Neural progenitor cell (in vitro differentiated cells): ENCODE measurements around the gene RTKN. TPM values are rescaled to one million over a fixed set of nuclear protein-coding genes. Genes with fewer than 3 reads are reported as not detected.

Experiments used
- DNase-seq: peaks from one replicate; pipeline ENCODE4 v3.0.0-alpha.2; 2016; ENCODE audit warnings: low spot score
- H2AFZ ChIP-seq: fragments of 200-600 bp; sonication (generic); replicated peaks from 2 replicates; pipeline ENCODE4 v1.6.1; 2016; ENCODE audit warnings: antibody characterized with exemption
- H3F3A ChIP-seq: fragments of 200-600 bp; sonication (generic); 2 replicates; pipeline ENCODE4 v1.6.1; 2016; ENCODE audit warnings: antibody characterized with exemption, low read depth
- H3K27ac ChIP-seq: fragments of 200-600 bp; sonication (generic); 2 replicates; pipeline ENCODE4 v1.5.1; 2016; ENCODE audit warnings: mild to moderate bottlenecking
- H3K27me3 ChIP-seq: fragments of 200-600 bp; sonication (generic); 2 replicates; pipeline ENCODE4 v1.6.1; 2016; ENCODE audit warnings: mild to moderate bottlenecking, moderate library complexity
- H3K36me3 ChIP-seq: fragments of 200-600 bp; sonication (generic); 2 replicates; pipeline ENCODE4 v1.5.1; 2016
- H3K4me1 ChIP-seq: fragments of 200-600 bp; sonication (generic); 2 replicates; pipeline ENCODE4 v1.6.1; 2016; ENCODE audit warnings: mixed run types
- H3K4me2 ChIP-seq: fragments of 200-600 bp; sonication (generic); 2 replicates; pipeline ENCODE4 v1.6.1; 2016
- H3K4me3 ChIP-seq: fragments of 200-600 bp; sonication (generic); 2 replicates; pipeline ENCODE4 v1.5.1; 2016
- H3K79me2 ChIP-seq: fragments of 200-600 bp; sonication (generic); 2 replicates; pipeline ENCODE4 v1.6.1; 2016; ENCODE audit warnings: low read depth
- H3K9ac ChIP-seq: fragments of 200-600 bp; sonication (generic); 2 replicates; pipeline ENCODE4 v1.6.1; 2016
- H3K9me3 ChIP-seq: fragments of 200-600 bp; sonication (generic); 2 replicates; pipeline ENCODE4 v1.5.1; 2016; ENCODE audit warnings: low read depth
- H4K20me1 ChIP-seq: fragments of 200-600 bp; sonication (generic); 2 replicates; pipeline ENCODE4 v1.6.1; 2016; ENCODE audit warnings: low read depth
- H3K27ac Mint-ChIP-seq: 3 replicates; pipeline ENCODE4 v1.8.0; 2021; ENCODE audit warnings: mixed read lengths
- H3K27me3 Mint-ChIP-seq: 2 replicates; pipeline ENCODE4 v1.8.0; 2022; ENCODE audit warnings: low read depth, mild to moderate bottlenecking, inconsistent platforms, moderate library complexity, mixed read lengths; ENCODE audit not compliant: insufficient read depth
- H3K36me3 Mint-ChIP-seq: 3 replicates; pipeline ENCODE4 v1.8.0; 2021; ENCODE audit warnings: mixed read lengths
- H3K4me1 Mint-ChIP-seq: 3 replicates; pipeline ENCODE4 v1.8.0; 2021; ENCODE audit warnings: mixed read lengths
- H3K4me3 Mint-ChIP-seq: 3 replicates; pipeline ENCODE4 v1.8.0; 2021; ENCODE audit warnings: mild to moderate bottlenecking, moderate library complexity, mixed read lengths
- H3K9me3 Mint-ChIP-seq: 3 replicates; pipeline ENCODE4 v1.8.0; 2020; ENCODE audit warnings: mixed read lengths
- CTCF ChIP-seq: fragments of 200-600 bp; sonication (generic); IDR thresholded peaks from 2 replicates; pipeline ENCODE4 v1.5.1; 2017; ENCODE audit warnings: antibody characterized with exemption, mild to moderate bottlenecking
- EZH2 ChIP-seq: fragments of 200-600 bp; sonication (generic); IDR thresholded peaks from 2 replicates; pipeline ENCODE4 v1.6.1; 2017; ENCODE audit warnings: antibody characterized with exemption, mild to moderate bottlenecking, moderate library complexity
- EZH2phosphoT487 ChIP-seq: fragments of 200-600 bp; sonication (generic); IDR thresholded peaks from 2 replicates; pipeline ENCODE4 v1.6.1; 2017; ENCODE audit warnings: antibody characterized with exemption
- total RNA-seq: library from RNA; depleted of rRNA; stranded (reverse); fragments of >200 nt; gene quantifications from 2 replicates; pipeline ENCODE4 v1.2.3, GENCODE V29; 2015; ENCODE audit warnings: low replicate concordance

The RTKN gene
- total RNA-seq, 1 donor from 2014 or later, result 11.4 TPM

GRCh38 chr2:74439803-74440377, 1.8 kb downstream of the RTKN start:
- Mint-ChIP-seq H3K36me3 (peaks cover 7% of the 10 kb centered on the region), H3K27ac (peak overlapping the region; percentile 96), H3K27me3 (peaks cover 26% of the 10 kb centered on the region), H3K4me1 (peaks cover 36% of the 10 kb centered on the region), H3K9me3 (no peaks in the 10 kb centered on the region), H3K4me3 (peak overlapping the region; percentile 92)
- Histone ChIP-seq H3K36me3 (no peaks in the 10 kb centered on the region), H3K4me1 (peaks cover 18% of the 10 kb centered on the region), H3K27ac (peak overlapping the region; percentile 98), H4K20me1 (peaks cover 18% of the 10 kb centered on the region), H3K4me2 (peak overlapping the region; percentile 98), H3K9ac (peak overlapping the region; percentile 80), H3K4me3 (peak overlapping the region; percentile 77), H3F3A (peaks cover 39% of the 10 kb centered on the region), H3K9me3 (no peaks in the 10 kb centered on the region), H3K79me2 (peaks cover 39% of the 10 kb centered on the region), H2AFZ (peak overlapping the region; percentile 0), H3K27me3 (peaks cover 13% of the 10 kb centered on the region)
- TF ChIP-seq CTCF (no peak), EZH2 (no peak), EZH2phosphoT487 (no peak)
- DNase-seq, result peak; percentile 69

GRCh38 chr2:74439373-74439772, 2.4 kb downstream of the RTKN start:
- peak overlapping the region; percentile 98 for H3K27ac ChIP-seq

GRCh38 chr2:74438248-74438647, 3.5 kb downstream of the RTKN start:
- H3K4me1 Mint-ChIP-seq, result peaks cover 36% of the 10 kb centered on the region
- Histone ChIP-seq H3K4me3 (no peak overlapping the region), H3K79me2 (peaks cover 55% of the 10 kb centered on the region), H4K20me1 (peaks cover 18% of the 10 kb centered on the region), H3K9ac (peak overlapping the region; percentile 12), H3K27ac (no peak overlapping the region), H3K9me3 (no peaks in the 10 kb centered on the region), H3F3A (peaks cover 39% of the 10 kb centered on the region), H3K4me2 (peak overlapping the region; percentile 98), H3K27me3 (peaks cover 7% of the 10 kb centered on the region), H3K36me3 (no peaks in the 10 kb centered on the region), H3K4me1 (peaks cover 18% of the 10 kb centered on the region), H2AFZ (no peak overlapping the region)
- H3K27ac Mint-ChIP-seq, result peak overlapping the region; percentile 5
- peaks cover 22% of the 10 kb centered on the region for H3K27me3 Mint-ChIP-seq
- peaks cover 13% of the 10 kb centered on the region for H3K36me3 Mint-ChIP-seq
- no peaks in the 10 kb centered on the region for H3K9me3 Mint-ChIP-seq
- peak overlapping the region; percentile 92 for H3K4me3 Mint-ChIP-seq
- no peak for DNase-seq
- TF ChIP-seq EZH2 (no peak), CTCF (no peak), EZH2phosphoT487 (no peak)

More at GRCh38 chr2:74439373-74439772, 2.4 kb downstream of the RTKN start:
- no peak for TF ChIP-seq CTCF
- no peak for TF ChIP-seq EZH2
- TF ChIP-seq EZH2phosphoT487, result no peak
- Mint-ChIP-seq H3K36me3 (peaks cover 11% of the 10 kb centered on the region), H3K4me3 (peak overlapping the region; percentile 92), H3K27me3 (peaks cover 26% of the 10 kb centered on the region), H3K4me1 (peaks cover 36% of the 10 kb centered on the region), H3K27ac (peak overlapping the region; percentile 96), H3K9me3 (no peaks in the 10 kb centered on the region)
- H3F3A ChIP-seq, result peaks cover 39% of the 10 kb centered on the region
- peak; percentile 7 for DNase-seq
- peak overlapping the region; percentile 80 for H3K9ac ChIP-seq
- peak overlapping the region; percentile 77 for H3K4me3 ChIP-seq
- peaks cover 8% of the 10 kb centered on the region for H3K27me3 ChIP-seq
- H3K9me3 ChIP-seq, result no peaks in the 10 kb centered on the region
- peaks cover 18% of the 10 kb centered on the region for H3K4me1 ChIP-seq
- peaks cover 18% of the 10 kb centered on the region for H4K20me1 ChIP-seq
- H3K4me2 ChIP-seq, result peak overlapping the region; percentile 98
- H2AFZ ChIP-seq, result no peak overlapping the region
- H3K36me3 ChIP-seq, result no peaks in the 10 kb centered on the region
- H3K79me2 ChIP-seq, result peaks cover 44% of the 10 kb centered on the region
